GM12864 (cell line): ENCODE data around the gene ONECUT3.

Experiments used
- DNase-seq: peaks from one replicate; pipeline ENCODE4 v3.0.0-alpha.2; 2011; ENCODE audit warnings: low read depth
- H3K4me3 ChIP-seq: 2 replicates; pipeline ENCODE4 v1.5.1; 2011; ENCODE audit warnings: mild to moderate bottlenecking, low read depth, low read length, control low read depth
- TF ChIP-seq, protein P1 (sequence below): IDR thresholded peaks from 2 replicates; pipeline ENCODE4 v1.5.1; 2011; ENCODE audit warnings: low read depth, mild to moderate bottlenecking, moderate library complexity, low read length, control low read depth, inconsistent platforms; ENCODE audit errors: missing control alignments

Gene ONECUT3

DNA sequence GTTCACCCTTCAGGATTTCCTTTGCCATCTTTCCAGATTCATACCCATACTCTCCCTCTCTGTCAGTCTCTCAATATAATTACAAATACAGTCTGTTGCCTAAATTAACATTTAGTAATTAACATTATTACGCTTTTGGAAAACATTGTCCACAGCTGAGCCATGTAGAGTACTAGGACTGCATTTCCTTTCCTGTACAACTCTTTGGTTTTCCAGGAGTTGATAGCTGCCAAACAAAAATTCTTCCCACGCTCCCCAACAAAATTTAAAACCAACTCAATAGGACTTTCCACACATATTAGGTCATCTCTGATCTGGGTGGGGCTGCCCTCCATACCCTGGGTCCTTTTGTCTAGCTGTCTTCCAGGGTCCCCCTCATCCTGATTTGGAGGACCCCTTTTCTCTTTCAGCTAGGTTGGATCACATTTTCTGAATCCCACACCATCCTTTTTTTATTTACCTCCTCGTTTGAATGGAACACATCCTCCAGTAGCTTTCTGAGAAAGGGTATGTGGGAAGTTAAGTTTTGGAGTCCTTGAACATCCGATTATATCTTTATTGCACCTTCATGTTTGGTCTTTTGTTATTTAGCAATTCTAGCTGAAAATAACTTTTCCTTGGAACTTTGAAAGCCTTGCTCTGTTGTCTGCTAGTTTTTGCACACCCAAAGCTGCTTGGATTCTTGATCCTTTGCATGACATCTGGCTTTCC, 17.7 kb downstream of the ONECUT3 start:
- TF ChIP-seq, protein P1, sequence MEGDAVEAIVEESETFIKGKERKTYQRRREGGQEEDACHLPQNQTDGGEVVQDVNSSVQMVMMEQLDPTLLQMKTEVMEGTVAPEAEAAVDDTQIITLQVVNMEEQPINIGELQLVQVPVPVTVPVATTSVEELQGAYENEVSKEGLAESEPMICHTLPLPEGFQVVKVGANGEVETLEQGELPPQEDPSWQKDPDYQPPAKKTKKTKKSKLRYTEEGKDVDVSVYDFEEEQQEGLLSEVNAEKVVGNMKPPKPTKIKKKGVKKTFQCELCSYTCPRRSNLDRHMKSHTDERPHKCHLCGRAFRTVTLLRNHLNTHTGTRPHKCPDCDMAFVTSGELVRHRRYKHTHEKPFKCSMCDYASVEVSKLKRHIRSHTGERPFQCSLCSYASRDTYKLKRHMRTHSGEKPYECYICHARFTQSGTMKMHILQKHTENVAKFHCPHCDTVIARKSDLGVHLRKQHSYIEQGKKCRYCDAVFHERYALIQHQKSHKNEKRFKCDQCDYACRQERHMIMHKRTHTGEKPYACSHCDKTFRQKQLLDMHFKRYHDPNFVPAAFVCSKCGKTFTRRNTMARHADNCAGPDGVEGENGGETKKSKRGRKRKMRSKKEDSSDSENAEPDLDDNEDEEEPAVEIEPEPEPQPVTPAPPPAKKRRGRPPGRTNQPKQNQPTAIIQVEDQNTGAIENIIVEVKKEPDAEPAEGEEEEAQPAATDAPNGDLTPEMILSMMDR, result no peak
- DNase-seq, result no peak
- no peak overlapping the region for H3K4me3 ChIP-seq

DNA sequence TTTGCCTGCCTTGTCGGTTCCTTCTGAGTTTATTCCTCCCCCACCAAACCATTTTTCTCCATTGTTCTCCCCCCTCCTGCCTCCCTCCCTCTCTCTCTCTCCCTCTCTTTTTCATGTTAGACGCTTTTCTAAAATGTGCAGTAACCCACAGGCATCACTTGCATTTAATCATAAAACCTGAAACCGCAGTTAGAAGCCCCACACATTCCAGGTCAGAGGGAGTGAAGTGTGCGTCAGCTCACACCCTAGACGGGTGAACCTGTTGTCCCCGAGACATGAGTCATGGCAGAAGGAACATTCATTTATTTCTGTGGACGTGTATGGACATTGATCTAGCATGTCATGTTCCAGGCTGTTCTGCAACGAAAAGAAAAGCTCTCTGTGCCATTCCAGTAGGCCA, 19.9 kb downstream of the ONECUT3 start:
- no peak for DNase-seq

DNA sequence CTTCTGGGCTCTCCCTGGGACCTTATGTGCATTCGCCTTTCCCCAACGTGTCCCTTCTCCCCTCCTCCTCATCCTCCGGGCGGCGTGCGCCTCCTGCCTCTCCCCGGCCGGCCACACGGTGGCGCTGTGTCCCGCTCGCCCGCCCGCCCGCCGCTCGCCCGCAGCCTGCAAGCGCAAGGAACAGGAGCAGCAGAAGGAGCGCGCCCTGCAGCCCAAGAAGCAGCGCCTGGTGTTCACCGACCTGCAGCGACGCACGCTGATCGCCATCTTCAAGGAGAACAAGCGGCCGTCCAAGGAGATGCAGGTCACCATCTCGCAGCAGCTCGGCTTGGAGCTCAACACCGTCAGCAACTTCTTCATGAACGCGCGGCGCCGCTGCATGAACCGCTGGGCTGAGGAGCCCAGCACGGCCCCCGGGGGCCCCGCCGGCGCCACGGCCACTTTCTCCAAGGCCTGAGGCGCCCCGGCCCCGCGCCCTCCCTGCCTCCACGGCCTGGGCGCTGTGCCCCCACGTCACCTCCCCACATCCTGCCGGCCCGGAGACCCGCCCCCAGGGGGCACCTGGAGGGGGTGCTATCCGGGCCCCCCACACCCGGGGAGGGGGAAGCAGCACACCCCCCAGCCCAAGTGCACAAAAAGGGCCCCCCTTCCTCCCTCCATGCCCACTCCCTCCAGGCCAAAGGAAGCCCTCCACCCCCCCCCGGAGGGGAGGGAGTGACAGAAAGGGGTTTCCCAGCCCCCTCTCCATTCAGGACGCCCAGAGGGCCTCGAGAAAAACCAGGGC, 21.9 kb downstream of the ONECUT3 start:
- H3K4me3 ChIP-seq, result no peak overlapping the region
- DNase-seq, result no peak
- TF ChIP-seq, protein P1, result peak; percentile 63

More for the DNA sequence above, 19.9 kb downstream of the ONECUT3 start:
- no peak overlapping the region for H3K4me3 ChIP-seq
- TF ChIP-seq, protein P1, result no peak

DNA sequence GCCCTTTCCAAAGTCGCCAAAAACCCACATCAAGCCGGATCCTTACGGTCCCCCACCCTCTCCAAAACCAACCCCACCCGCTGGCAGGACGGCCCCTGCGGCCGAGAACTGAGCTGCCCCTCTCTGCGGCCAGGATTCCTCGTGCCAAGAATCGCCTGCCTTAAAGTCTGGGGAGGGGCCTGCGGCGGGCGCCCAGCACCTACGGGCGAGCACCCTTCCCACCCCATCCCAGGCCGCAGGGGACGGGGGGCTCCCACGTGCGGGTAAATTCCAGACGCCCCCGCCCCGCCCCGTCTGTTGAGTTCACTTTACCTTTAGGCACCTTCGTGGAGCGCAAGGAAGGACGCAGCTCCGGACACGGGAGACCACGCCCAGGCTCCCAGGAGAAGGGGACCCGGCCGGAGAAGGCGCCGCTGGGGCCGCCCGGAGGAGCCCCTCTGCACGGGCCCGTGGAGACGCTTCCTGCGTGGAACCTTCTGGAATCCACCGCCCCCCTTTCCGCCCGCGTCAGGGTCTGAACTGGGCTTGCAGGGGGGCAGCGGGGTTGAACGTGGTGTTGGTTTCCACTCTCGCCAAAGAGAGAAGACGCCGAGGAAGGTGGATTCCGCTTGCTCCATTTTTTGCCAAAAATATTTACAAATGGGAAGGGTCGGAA, 22.8 kb downstream of the ONECUT3 start:
- H3K4me3 ChIP-seq, result no peak overlapping the region
- DNase-seq, result no peak
- TF ChIP-seq, protein P1, result no peak

DNA sequence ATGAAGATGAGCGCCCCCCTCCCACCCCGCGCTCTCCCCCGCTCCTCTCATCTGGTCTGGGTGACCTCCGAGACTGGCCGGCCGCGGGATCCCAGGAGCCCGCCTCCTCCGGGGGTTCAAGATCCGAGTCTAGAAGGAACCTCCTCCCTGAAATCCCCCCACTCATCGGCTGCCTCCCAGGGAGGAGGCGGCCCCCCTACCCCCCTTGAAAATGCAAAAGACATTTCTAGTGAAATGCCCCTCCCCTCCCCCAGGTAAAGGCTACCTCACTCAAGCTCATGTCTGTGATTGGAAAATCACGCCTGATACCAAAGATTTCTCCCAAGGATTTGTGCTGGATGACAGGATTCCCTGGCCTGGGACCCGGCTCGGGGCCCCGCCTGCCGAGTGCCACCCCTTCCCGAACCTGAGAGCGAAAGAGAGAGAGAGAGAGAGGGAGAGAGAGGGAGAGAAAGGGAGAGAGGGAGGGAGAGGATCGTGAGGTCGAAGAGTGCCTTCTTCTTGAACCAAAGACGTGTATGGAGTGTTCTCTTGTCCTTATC, 23.4 kb downstream of the ONECUT3 start:
- DNase-seq, result no peak
- no peak overlapping the region for H3K4me3 ChIP-seq
- TF ChIP-seq, protein P1, result no peak

DNA sequence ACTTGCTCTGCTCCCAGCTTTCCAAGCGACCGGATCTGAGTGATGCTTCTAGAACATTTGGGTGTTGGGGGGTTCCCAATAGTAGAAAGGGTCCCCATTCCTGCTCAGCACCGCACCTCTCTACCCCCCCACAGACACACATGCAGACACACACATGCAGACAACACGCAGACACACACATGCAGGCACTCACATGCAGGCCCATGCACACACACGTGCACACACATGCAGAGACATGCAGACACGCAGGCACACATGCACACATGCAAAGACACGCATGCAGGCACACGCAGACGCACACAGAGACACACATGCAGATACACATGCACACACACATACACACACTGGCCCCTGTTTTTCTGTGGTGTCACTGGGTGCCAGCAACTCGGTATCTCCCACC, 23.8 kb downstream of the ONECUT3 start:
- TF ChIP-seq, protein P1, result no peak
- H3K4me3 ChIP-seq, result no peak overlapping the region
- no peak for DNase-seq
